Activated naive CD4-positive, alpha-beta T cell treated with anti-CD3 and anti-CD28 coated beads, Interleukin-2, amount 50 U/mL, for 24 hours (primary cell): ENCODE results near the gene PKD1.

Experiments used
- H3K27ac Mint-ChIP-seq: one replicate; pipeline ENCODE4 v1.8.0; 2021; ENCODE audit warnings: mild to moderate bottlenecking, mixed read lengths
- H3K27me3 Mint-ChIP-seq: one replicate; pipeline ENCODE4 v1.8.0; 2021; ENCODE audit warnings: mixed read lengths
- H3K36me3 Mint-ChIP-seq: one replicate; pipeline ENCODE4 v1.8.0; 2021; ENCODE audit warnings: mixed read lengths
- H3K4me1 Mint-ChIP-seq: one replicate; pipeline ENCODE4 v1.8.0; 2021; ENCODE audit warnings: mixed read lengths
- H3K4me3 Mint-ChIP-seq: one replicate; pipeline ENCODE4 v1.8.0; 2021; ENCODE audit warnings: mild to moderate bottlenecking, mixed read lengths
- H3K9me3 Mint-ChIP-seq: one replicate; pipeline ENCODE4 v1.8.0; 2021; ENCODE audit warnings: mixed read lengths

PKD1 gene

DNA sequence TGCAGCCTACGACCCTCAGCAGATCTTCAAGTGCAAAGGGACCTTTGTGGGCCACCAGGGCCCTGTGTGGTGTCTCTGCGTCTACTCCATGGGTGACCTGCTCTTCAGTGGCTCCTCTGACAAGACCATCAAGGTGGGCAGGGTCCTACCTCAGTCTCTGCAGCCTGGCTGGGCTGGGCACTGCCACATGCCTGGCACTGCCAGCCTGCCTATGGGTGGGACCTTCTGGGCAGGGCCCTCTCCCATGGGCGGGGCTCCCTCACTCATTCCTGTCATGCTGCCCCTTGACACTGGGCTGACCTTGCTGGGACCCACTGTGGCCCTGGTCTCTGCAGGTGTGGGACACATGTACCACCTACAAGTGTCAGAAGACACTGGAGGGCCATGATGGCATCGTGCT, 38.2 kb upstream of the PKD1 start:
- Mint-ChIP-seq H3K27me3 (no peaks in the 10 kb centered on the region), H3K27ac (no peak overlapping the region), H3K36me3 (peaks cover 5% of the 10 kb centered on the region), H3K9me3 (no peaks in the 10 kb centered on the region), H3K4me1 (no peaks in the 10 kb centered on the region), H3K4me3 (no peak overlapping the region)

DNA sequence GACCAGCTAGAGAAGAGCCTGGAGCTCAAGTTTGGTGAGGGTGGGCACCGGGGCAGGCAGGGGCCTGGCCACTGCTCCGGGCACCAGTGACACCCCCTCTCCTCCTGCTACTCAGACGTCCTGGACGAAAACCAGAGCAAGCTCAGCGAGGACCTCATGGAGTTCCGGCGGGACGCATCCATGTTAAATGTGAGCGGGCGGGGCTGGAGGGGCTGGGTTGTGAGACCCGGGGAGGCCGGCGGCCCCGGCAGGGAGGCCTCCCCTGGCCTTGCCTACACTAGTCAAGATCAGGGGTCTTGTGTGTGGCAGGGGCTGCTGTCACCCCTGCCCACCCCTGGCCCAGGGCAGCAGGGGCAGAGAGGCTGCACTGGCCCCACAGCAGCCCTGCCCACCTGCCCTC, 37.7 kb upstream of the PKD1 start:
- no peaks in the 10 kb centered on the region for H3K9me3 Mint-ChIP-seq
- H3K4me3 Mint-ChIP-seq: no peak overlapping the region
- H3K4me1 Mint-ChIP-seq: no peaks in the 10 kb centered on the region
- H3K27me3 Mint-ChIP-seq: no peaks in the 10 kb centered on the region
- H3K36me3 Mint-ChIP-seq: peaks cover 5% of the 10 kb centered on the region
- no peak overlapping the region for H3K27ac Mint-ChIP-seq

DNA sequence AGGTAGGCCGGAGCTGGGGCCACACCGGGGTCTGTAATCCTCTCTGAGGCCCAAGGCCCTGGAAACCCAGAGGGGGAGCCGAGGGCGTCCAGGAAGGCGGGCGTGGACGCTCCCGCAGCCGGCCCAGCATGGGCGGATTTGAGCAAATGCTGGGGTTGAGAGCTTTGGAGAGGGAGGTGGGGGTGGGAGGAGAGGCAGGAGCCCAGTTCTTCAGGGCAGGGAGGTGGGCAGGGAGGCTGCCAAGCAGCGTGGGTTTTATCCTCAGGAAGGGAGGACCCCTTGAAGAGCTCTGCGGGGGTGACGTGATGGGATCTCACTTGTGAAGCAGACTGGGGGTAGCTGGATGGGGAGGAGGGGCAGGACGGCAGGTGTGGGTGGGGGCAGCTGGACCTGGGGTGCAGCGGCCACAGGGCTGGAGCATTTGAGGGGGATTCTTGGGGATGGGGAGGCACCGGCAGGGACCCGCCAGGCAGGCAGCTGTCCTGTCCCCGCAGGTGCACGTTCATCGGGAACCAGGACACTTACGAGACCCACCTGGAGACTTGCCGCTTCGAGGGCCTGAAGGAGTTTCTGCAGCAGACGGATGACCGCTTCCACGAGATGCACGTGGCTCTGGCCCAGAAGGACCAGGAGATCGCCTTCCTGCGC, 37.1 kb upstream of the PKD1 start:
- Mint-ChIP-seq H3K27me3 (no peaks in the 10 kb centered on the region), H3K4me3 (no peak overlapping the region), H3K9me3 (no peaks in the 10 kb centered on the region), H3K4me1 (no peaks in the 10 kb centered on the region), H3K27ac (no peak overlapping the region), H3K36me3 (peaks cover 5% of the 10 kb centered on the region)

DNA sequence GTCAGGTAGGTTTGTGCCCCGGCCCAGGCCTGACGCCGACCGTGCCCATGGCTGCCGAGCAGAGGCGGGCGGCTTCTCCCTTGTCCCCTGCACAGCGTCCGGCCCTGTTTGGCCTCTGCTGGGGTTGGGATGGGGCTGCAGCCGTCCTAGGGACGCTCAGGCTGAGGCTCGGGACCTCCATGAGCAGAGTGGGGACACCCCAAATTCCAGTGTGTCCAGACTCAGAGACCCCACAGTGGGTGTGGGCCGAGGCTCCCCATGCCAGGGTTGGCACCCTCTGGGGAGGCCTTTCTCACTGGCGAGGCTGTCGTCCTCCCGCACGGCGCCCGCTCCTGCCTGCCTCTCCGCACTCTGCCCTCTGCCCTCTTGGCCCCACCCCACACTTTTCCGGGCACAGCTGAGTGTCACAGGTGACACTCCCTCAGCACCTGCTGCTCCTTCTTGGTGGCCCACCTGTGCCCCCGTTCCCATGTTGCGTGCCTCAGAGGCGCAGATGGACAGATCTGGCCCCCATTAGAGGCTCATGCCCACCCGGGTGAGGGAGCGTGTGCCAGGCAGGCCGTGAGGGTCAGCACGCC, 36.0 kb upstream of the PKD1 start:
- no peaks in the 10 kb centered on the region for H3K4me1 Mint-ChIP-seq
- no peak overlapping the region for H3K4me3 Mint-ChIP-seq
- H3K36me3 Mint-ChIP-seq: peaks cover 5% of the 10 kb centered on the region
- H3K9me3 Mint-ChIP-seq: no peaks in the 10 kb centered on the region
- H3K27me3 Mint-ChIP-seq: no peaks in the 10 kb centered on the region
- H3K27ac Mint-ChIP-seq: no peak overlapping the region

DNA sequence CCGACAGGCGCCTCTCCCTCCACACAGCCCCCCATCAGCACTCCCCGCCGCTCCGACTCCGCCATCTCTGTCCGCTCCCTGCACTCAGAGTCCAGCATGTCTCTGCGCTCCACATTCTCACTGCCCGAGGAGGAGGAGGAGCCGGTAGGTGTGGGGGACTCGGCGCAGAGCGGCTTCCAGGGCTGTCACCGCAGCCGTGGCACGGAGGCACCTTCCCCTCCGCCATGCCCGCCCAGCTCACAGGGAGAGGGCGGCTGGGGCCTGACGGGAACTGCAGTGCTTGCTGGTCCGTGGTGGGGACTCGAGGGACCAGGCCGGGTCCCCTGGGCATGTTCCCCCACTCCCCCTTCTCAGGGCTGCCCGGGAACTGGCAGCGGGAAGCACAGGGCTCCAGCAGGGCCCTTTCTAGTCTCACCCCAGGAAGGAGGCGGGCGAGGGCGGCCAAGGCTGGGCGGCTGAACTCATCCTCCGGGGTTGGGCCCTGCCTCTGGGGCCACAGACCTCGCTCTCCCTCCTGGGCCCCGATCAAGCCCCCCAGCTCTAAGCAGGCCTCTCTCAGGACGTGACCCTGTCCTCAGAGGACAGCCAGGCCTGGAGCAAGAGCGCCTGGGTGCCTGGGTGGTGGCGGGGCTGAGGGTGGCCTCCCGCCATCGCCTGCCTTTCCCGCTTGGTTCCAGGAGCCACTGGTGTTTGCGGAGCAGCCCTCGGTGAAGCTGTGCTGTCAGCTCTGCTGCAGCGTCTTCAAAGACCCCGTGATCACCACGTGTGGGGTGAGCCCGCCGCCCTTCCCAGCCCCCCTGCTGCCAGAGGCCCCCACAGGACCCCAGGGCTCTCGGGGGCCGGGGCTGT, 35.1 kb upstream of the PKD1 start:
- Mint-ChIP-seq H3K4me1 (no peaks in the 10 kb centered on the region), H3K4me3 (no peak overlapping the region), H3K36me3 (peaks cover 5% of the 10 kb centered on the region), H3K27me3 (no peaks in the 10 kb centered on the region), H3K9me3 (no peaks in the 10 kb centered on the region), H3K27ac (no peak overlapping the region)

DNA sequence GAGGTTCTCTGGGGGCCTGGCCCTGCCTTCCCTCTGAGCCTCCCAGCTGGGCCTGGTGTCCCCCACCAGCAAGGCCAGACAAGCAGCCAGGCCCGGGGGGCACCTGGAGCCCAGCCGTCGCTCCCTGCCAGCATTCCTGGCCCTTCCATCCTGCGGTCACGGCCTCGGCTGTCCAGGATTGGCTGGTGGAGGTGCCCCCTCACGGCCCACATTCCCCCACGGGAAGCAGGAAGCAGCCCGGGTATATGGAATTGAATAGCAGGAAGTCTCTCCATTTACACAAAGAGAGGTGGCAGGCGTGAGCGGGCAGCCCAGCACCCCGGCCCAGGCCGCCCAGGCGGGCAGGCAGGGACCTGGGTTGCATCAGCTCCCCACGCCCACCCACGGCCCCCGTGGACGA, 34.4 kb upstream of the PKD1 start:
- H3K36me3 Mint-ChIP-seq: peaks cover 5% of the 10 kb centered on the region
- no peaks in the 10 kb centered on the region for H3K9me3 Mint-ChIP-seq
- H3K27me3 Mint-ChIP-seq: no peaks in the 10 kb centered on the region
- no peak overlapping the region for H3K4me3 Mint-ChIP-seq
- H3K27ac Mint-ChIP-seq: no peak overlapping the region
- H3K4me1 Mint-ChIP-seq: no peaks in the 10 kb centered on the region

DNA sequence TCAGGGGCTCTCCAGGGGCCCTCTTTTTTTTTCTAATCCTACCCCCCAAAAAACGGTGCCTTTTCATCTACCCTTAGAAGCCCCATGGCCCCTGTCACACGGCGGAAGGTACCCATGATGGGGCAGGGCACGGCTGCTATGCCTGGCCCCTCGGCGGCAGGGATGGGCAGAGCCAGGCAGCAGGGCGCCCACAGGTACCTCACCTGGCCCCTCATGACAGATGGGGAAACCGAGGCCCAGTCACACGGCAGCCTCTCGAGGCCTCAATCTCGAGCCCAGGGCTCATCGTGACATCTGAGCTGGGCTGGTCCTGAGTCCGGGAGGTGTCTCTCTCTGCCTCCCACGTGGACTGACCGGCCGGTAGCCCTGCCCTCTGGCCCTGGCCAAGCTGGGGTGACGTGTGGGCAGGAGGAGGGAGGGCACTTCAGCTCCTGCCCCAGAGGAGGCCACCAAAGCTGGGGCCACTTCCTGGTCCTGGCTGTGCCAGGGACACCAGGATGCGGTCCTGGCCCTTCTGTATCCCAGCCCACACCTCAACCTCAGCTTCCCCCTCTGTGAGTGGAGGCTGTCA, 31.5 kb upstream of the PKD1 start:
- peaks cover 3% of the 10 kb centered on the region for H3K4me1 Mint-ChIP-seq
- no peaks in the 10 kb centered on the region for H3K27me3 Mint-ChIP-seq
- H3K27ac Mint-ChIP-seq: no peak overlapping the region
- no peaks in the 10 kb centered on the region for H3K36me3 Mint-ChIP-seq
- no peaks in the 10 kb centered on the region for H3K9me3 Mint-ChIP-seq
- H3K4me3 Mint-ChIP-seq: no peak overlapping the region

DNA sequence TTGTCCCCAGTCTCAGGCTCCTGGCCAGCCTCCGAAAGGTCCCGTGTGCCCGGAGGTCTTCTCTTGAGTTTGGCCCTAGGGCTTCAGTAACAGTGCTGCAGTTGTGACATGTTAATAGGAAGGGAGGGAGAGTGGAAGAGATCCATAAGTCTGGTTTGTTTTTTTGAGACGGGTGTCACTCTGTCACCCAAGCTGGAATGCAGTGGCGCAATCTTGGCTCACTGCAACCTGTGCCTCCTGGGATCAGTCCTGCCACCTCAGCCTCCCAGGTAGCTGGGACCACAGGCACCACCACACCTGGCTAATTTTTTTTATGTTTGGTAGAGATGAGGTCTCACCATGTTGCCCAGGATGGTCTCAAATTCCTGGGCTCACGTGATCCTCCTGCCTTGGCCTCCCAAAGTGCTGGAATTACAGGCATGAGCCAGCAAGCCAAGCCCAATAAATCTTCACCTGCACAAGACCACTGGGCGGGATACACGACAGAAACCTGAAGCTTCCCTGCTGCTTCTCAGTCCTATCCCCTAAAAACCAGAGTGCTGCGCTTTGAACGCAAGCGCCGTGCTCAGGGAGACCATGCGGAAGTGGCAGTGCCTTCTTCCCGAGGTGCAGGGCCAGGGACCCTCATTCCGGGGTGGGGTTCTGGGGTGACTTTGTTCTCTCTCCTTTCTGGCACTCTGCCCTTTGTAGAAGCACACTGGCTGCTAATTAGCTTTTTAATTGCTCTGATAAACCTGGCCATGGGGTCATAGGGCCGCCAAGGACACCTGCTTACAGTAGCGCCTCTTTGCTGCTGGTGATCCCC, 30.8 kb upstream of the PKD1 start:
- H3K4me1 Mint-ChIP-seq: peaks cover 3% of the 10 kb centered on the region
- H3K4me3 Mint-ChIP-seq: no peak overlapping the region
- H3K27ac Mint-ChIP-seq: no peak overlapping the region
- no peaks in the 10 kb centered on the region for H3K27me3 Mint-ChIP-seq
- H3K9me3 Mint-ChIP-seq: no peaks in the 10 kb centered on the region
- H3K36me3 Mint-ChIP-seq: no peaks in the 10 kb centered on the region

DNA sequence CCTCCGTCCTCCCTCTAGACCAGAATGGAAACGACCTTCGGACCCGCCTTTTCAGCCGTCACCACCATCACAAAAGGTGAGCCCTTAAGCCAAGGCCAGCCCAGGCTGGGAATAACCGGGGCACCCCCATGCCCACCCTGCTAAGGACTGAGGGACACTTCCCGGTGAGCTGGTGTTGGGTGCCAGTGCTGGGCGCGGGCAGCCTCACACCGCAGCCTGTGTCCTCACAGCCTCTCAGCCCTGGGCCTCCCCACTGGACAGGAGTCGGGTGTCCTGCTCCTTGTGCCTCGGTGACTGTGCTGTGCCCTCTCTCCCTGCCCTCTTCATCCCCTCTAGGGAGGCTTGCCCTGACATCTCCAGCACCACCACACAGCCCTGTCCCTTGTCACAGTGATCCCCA, 30.2 kb upstream of the PKD1 start:
- Mint-ChIP-seq H3K27me3 (no peaks in the 10 kb centered on the region), H3K27ac (no peak overlapping the region), H3K4me3 (no peak overlapping the region), H3K36me3 (no peaks in the 10 kb centered on the region), H3K9me3 (no peaks in the 10 kb centered on the region), H3K4me1 (peaks cover 3% of the 10 kb centered on the region)

DNA sequence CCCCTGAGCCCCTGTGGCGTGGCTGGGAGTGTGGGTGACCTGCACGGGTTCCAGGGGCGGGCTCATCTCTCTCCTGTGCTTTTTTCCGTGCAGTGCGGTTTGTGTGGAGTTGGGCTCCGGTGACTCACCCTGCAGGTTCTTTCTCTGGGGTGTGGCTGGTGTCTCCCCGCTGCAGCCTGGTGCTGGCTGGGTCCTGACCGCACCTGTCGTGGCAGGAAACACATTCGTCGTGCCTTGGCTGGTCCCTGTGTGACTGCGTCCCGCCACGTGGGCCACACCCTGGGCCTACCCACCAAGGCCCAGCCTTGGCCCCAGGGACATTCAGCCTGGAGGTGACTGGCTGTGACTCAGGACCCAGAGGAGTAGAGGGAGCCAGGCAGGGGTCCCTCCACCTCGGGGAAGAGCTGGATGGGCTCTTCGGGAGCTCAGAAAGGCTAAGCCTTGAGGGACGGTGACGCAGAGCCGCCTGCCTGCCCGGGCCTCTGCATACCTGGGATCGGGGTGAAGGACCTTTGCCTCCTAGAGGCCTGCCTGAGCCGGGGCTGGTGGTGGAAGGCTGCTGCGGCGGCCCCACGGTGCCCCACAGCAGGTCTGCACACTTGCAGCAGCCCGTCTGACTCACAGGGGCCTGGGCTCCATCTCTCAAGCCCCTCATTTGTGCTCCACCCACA, 27.6 kb upstream of the PKD1 start:
- Mint-ChIP-seq H3K4me1 (peaks cover 8% of the 10 kb centered on the region), H3K36me3 (no peaks in the 10 kb centered on the region), H3K27ac (no peak overlapping the region), H3K27me3 (no peaks in the 10 kb centered on the region), H3K4me3 (no peak overlapping the region), H3K9me3 (no peaks in the 10 kb centered on the region)

DNA sequence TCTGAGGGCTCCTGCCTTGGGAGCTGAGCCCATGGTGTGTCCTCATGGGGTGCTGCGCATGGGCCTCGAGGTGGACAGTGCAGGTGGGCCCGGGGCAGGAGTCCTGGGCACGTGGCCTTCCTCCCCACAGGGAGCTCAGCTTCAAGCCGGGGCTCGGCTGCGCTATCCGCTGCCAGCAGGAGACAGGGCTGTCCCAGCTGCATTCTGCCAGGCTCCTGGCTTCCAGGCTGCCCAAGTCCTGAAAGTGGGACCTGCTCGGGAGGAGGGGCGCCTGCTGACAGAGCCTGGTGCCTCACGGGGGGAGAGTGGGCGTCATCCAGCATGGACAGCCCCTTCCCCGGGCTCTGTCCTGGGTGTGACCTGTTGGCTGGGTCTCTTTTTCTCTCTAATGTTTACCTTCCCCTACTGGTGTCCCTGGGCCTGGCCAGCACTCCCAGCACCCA, 27.0 kb upstream of the PKD1 start:
- no peaks in the 10 kb centered on the region for H3K9me3 Mint-ChIP-seq
- no peaks in the 10 kb centered on the region for H3K27me3 Mint-ChIP-seq
- peaks cover 13% of the 10 kb centered on the region for H3K4me1 Mint-ChIP-seq
- H3K4me3 Mint-ChIP-seq: no peak overlapping the region
- no peaks in the 10 kb centered on the region for H3K36me3 Mint-ChIP-seq
- no peak overlapping the region for H3K27ac Mint-ChIP-seq

DNA sequence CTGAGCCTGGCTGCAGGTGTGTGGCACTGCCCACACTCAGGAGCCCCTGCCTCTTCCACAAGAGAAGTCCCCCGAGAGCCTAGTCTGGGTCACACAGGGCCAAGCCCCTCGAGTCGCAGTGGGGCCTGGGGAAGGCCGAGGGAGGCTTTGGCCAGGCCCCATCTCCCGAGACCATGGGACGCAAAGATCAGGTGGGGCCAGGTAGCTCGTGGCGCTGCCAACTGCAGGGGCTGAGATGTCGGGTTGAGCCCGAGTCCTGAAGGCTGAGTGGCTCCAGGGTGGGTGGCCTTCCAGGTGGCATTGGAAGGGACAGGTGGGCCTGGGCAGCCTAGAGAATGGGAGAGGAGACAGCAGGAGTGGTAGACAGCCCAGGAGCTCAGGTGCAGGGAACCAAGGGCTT, 26.2 kb upstream of the PKD1 start:
- Mint-ChIP-seq H3K27me3 (no peaks in the 10 kb centered on the region), H3K27ac (no peak overlapping the region), H3K4me1 (peaks cover 21% of the 10 kb centered on the region), H3K4me3 (no peak overlapping the region), H3K9me3 (no peaks in the 10 kb centered on the region), H3K36me3 (no peaks in the 10 kb centered on the region)

DNA sequence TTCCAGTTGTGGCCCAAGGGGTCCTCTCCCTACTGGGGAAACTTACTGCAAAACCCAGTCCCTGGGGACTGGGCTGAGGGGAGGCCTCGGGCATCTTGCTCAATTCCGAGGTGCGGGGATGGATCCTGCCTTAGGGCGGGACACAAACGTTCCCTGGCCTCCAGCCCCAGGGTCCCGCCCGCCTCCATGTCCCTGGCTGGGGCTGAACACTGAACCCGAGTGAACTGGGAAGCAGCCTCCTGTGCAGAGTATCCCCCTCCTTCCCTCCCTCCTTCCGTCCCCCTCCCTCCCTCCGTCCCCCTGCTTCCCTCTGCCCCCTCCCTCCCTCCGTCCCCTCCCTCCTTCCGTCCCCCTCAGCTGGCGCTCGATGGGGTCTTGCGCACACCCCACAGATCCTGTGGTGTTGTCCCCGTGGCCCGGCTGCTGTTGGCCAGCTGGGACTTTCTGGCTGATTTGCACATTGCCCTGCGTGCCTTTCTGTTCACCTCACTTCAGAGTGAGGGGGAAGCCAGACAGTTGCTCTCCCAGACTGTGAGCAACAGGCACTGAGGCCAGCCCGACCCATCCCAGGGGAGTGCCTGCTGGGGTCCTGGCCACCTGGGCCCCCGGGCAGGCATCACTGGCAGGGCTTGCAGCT, 25.3 kb upstream of the PKD1 start:
- Mint-ChIP-seq H3K9me3 (no peaks in the 10 kb centered on the region), H3K36me3 (no peaks in the 10 kb centered on the region), H3K27me3 (no peaks in the 10 kb centered on the region), H3K27ac (no peak overlapping the region), H3K4me1 (peaks cover 29% of the 10 kb centered on the region), H3K4me3 (no peak overlapping the region)

DNA sequence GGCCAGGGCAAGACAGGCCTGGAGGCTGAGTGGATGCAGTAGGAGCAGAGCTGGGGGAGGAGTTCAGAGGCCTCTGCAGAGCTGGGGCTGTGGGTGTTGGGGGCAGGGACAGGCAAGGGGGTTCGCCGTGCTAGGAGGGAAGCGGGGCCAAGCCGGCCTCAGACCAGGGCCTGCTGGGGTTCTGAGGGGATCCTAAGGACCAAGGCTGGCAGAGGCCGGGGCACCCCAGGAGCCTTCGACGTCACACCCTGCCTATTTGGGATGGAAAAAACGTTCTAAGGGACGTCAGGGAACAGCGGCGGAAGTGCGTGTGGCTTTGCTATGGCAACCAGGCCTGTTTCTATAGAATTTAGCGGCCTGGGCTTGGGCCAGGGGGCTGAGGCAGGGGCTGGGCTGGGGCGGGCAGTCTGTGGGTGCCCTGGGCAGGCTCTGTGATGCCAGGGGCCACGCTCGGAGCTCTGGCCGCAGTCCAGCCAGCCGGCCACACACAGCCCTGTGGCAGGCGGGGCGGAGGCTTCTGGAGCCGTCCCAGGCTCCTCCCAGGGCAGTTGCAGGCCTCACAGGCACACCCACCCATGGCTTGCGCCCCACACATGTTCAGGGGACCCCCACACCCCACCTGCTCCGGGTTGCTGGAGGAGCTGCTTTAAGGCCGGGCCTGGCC, 23.6 kb upstream of the PKD1 start:
- H3K36me3 Mint-ChIP-seq: peaks cover under 1% of the 10 kb centered on the region
- H3K4me1 Mint-ChIP-seq: peaks cover 29% of the 10 kb centered on the region
- peak overlapping the region; percentile 72 for H3K27ac Mint-ChIP-seq
- no peaks in the 10 kb centered on the region for H3K9me3 Mint-ChIP-seq
- H3K27me3 Mint-ChIP-seq: no peaks in the 10 kb centered on the region
- H3K4me3 Mint-ChIP-seq: no peak overlapping the region
